NOMO-1 (cell line): ENCODE measurements around the gene CRIM1.
A peak's percentile ranks its signal among the peaks of the same experiment; 100 is the strongest.
"Not testable (repeated sequence)": the region's sequence is repeated elsewhere in the genome, so short reads cannot be mapped to it uniquely, and the experiment has no call there.

Source experiments
- DNase-seq, 2 experiments: peaks; one replicate each; lab custom pipeline; 2025; ENCODE audit not compliant: unreplicated experiment in 2 of 2; lab: John Stamatoyannopoulos, UW

Gene CRIM1

GRCh38 chr2:36351736-36352349, 3.7 kb upstream of the CRIM1 start:
- peak; percentile 53 to 90 for DNase-seq

- DNase-seq = no peak
Observed at GRCh38 chr2:36352701-36353100, 2.9 kb upstream of the CRIM1 start.

- DNase-seq = no peak
Observed at GRCh38 chr2:36354811-36355150, 797 bp upstream of the CRIM1 start.

GRCh38 chr2:36355890-36356297, 316 bp downstream of the CRIM1 start:
- DNase-seq = no peak

- DNase-seq = peak; percentile 17 to 25
Observed at GRCh38 chr2:36356298-36356989, 866 bp downstream of the CRIM1 start.

- peak; percentile 33 to 36 for DNase-seq
Observed at GRCh38 chr2:36356990-36357846, 1.6 kb downstream of the CRIM1 start.

GRCh38 chr2:36357847-36358659, 2.5 kb downstream of the CRIM1 start:
- no peak for DNase-seq

GRCh38 chr2:36359067-36359466, 3.5 kb downstream of the CRIM1 start:
- peak; percentile 8 to 9 for DNase-seq

- DNase-seq = no peak
Observed at GRCh38 chr2:36360063-36360462, 4.5 kb downstream of the CRIM1 start.

- no peak for DNase-seq
Observed at GRCh38 chr2:36360834-36361233, 5.3 kb downstream of the CRIM1 start.

- DNase-seq = no peak
Observed at GRCh38 chr2:36361396-36361795, 5.8 kb downstream of the CRIM1 start.

GRCh38 chr2:36362291-36362690, 6.7 kb downstream of the CRIM1 start:
- DNase-seq = no peak

- not testable (repeated sequence) for DNase-seq
Observed at GRCh38 chr2:36363085-36363484, 7.5 kb downstream of the CRIM1 start.

GRCh38 chr2:36366491-36367120, 11.0 kb downstream of the CRIM1 start:
- no peak for DNase-seq

GRCh38 chr2:36367486-36367885, 11.9 kb downstream of the CRIM1 start:
- no peak for DNase-seq

GRCh38 chr2:36367895-36368353, 12.3 kb downstream of the CRIM1 start:
- DNase-seq = no peak

GRCh38 chr2:36368438-36368837, 12.9 kb downstream of the CRIM1 start:
- no peak for DNase-seq

GRCh38 chr2:36369163-36369562, 13.6 kb downstream of the CRIM1 start:
- no peak for DNase-seq

GRCh38 chr2:36369716-36370115, 14.1 kb downstream of the CRIM1 start:
- DNase-seq = no peak

GRCh38 chr2:36370281-36370680, 14.7 kb downstream of the CRIM1 start:
- DNase-seq = no peak
